BLaER1 (cell line): ENCODE data around the gene CEP126.
"Not testable (repeated sequence)": the region's sequence is repeated elsewhere in the genome, so short reads cannot be mapped to it uniquely, and the experiment has no call there.

Source experiments
- H3K27ac ChIP-seq: shearing (Covaris generic); formaldehyde crosslinking; 2 replicates; pipeline ENCODE4 v1.8.1; 2022
- H3K27me3 ChIP-seq: shearing (Covaris generic); formaldehyde crosslinking; 2 replicates; pipeline ENCODE4 v1.8.1; 2022
- H3K36me3 ChIP-seq: shearing (Covaris generic); formaldehyde crosslinking; 2 replicates; pipeline ENCODE4 v1.8.1; 2022
- H3K4me1 ChIP-seq: shearing (Covaris generic); formaldehyde crosslinking; 2 replicates; pipeline ENCODE4 v1.8.1; 2022
- H3K4me2 ChIP-seq: shearing (Covaris generic); formaldehyde crosslinking; 2 replicates; pipeline ENCODE4 v1.8.1; 2022
- H3K4me3 ChIP-seq: shearing (Covaris generic); formaldehyde crosslinking; 2 replicates; pipeline ENCODE4 v1.8.1; 2022
- H3K9ac ChIP-seq: shearing (Covaris generic); formaldehyde crosslinking; 2 replicates; pipeline ENCODE4 v1.8.1; 2022
- H3K9me3 ChIP-seq: shearing (Covaris generic); formaldehyde crosslinking; 2 replicates; pipeline ENCODE4 v1.8.1; 2022
- H4K20me1 ChIP-seq: shearing (Covaris generic); formaldehyde crosslinking; 2 replicates; pipeline ENCODE4 v1.8.1; 2022
- Cebpa-rat ChIP-seq: shearing (Covaris generic); IDR thresholded peaks from 2 replicates; pipeline ENCODE4 v1.8.1; 2022

The CEP126 gene

GRCh38 chr11:101960231-101960630 lies 45.4 kb downstream of the CEP126 start:
- H3K4me3 ChIP-seq: no peak overlapping the region
- no peak overlapping the region for H3K27ac ChIP-seq
- H4K20me1 ChIP-seq: no peaks in the 10 kb centered on the region
- H3K36me3 ChIP-seq: no peaks in the 10 kb centered on the region
- H3K27me3 ChIP-seq: no peaks in the 10 kb centered on the region
- H3K9ac ChIP-seq: no peak overlapping the region
- H3K4me1 ChIP-seq: no peaks in the 10 kb centered on the region
- no peak for TF ChIP-seq Cebpa-rat
- no peak overlapping the region for H3K4me2 ChIP-seq
- H3K9me3 ChIP-seq: no peaks in the 10 kb centered on the region

GRCh38 chr11:101964200-101964599 lies 49.4 kb downstream of the CEP126 start:
- not testable (repeated sequence) for H3K27ac ChIP-seq, H4K20me1 ChIP-seq, H3K27me3 ChIP-seq, H3K36me3 ChIP-seq, H3K4me2 ChIP-seq, H3K9me3 ChIP-seq, H3K9ac ChIP-seq, H3K4me1 ChIP-seq, H3K4me3 ChIP-seq

GRCh38 chr11:101974255-101974654 lies 59.4 kb downstream of the CEP126 start:
- Histone ChIP-seq H4K20me1 (no peaks in the 10 kb centered on the region), H3K4me2 (no peak overlapping the region), H3K9me3 (no peaks in the 10 kb centered on the region), H3K27ac (no peak overlapping the region), H3K9ac (no peak overlapping the region), H3K4me1 (no peaks in the 10 kb centered on the region), H3K4me3 (no peak overlapping the region), H3K36me3 (no peaks in the 10 kb centered on the region), H3K27me3 (no peaks in the 10 kb centered on the region)
- no peak for TF ChIP-seq Cebpa-rat

- Histone ChIP-seq H3K9me3 (no peaks in the 10 kb centered on the region), H3K4me3 (no peak overlapping the region), H3K4me1 (no peaks in the 10 kb centered on the region), H3K27ac (no peak overlapping the region), H3K9ac (no peak overlapping the region), H3K27me3 (no peaks in the 10 kb centered on the region), H3K4me2 (no peak overlapping the region), H3K36me3 (no peaks in the 10 kb centered on the region), H4K20me1 (no peaks in the 10 kb centered on the region)
- no peak for TF ChIP-seq Cebpa-rat
Observed at GRCh38 chr11:101974771-101975170, 60.0 kb downstream of the CEP126 start.

GRCh38 chr11:101975734-101976133 lies 60.9 kb downstream of the CEP126 start:
- H3K4me2 ChIP-seq: no peak overlapping the region
- H3K27me3 ChIP-seq: no peaks in the 10 kb centered on the region
- no peaks in the 10 kb centered on the region for H4K20me1 ChIP-seq
- TF ChIP-seq Cebpa-rat: no peak
- H3K4me3 ChIP-seq: no peak overlapping the region
- H3K36me3 ChIP-seq: no peaks in the 10 kb centered on the region
- H3K9ac ChIP-seq: no peak overlapping the region
- H3K9me3 ChIP-seq: no peaks in the 10 kb centered on the region
- no peaks in the 10 kb centered on the region for H3K4me1 ChIP-seq
- H3K27ac ChIP-seq: no peak overlapping the region

- TF ChIP-seq Cebpa-rat: no peak
- no peak overlapping the region for H3K27ac ChIP-seq
- no peak overlapping the region for H3K4me2 ChIP-seq
- H3K4me1 ChIP-seq: no peaks in the 10 kb centered on the region
- no peaks in the 10 kb centered on the region for H4K20me1 ChIP-seq
- H3K9me3 ChIP-seq: no peaks in the 10 kb centered on the region
- H3K36me3 ChIP-seq: no peaks in the 10 kb centered on the region
- H3K4me3 ChIP-seq: no peak overlapping the region
- no peaks in the 10 kb centered on the region for H3K27me3 ChIP-seq
- H3K9ac ChIP-seq: no peak overlapping the region
Observed at GRCh38 chr11:101987370-101987769, 72.6 kb downstream of the CEP126 start.

- no peaks in the 10 kb centered on the region for H4K20me1 ChIP-seq
- TF ChIP-seq Cebpa-rat: no peak
- H3K9me3 ChIP-seq: no peaks in the 10 kb centered on the region
Observed at GRCh38 chr11:101993172-101993571, 78.4 kb downstream of the CEP126 start.

GRCh38 chr11:101994052-101994469 lies 79.3 kb downstream of the CEP126 start:
- not testable (repeated sequence) for H3K27ac ChIP-seq, H3K36me3 ChIP-seq, H4K20me1 ChIP-seq, H3K4me3 ChIP-seq, H3K4me2 ChIP-seq, H3K9me3 ChIP-seq, H3K9ac ChIP-seq, H3K4me1 ChIP-seq, H3K27me3 ChIP-seq

More at GRCh38 chr11:101993172-101993571, 78.4 kb downstream of the CEP126 start:
- Histone ChIP-seq H3K27ac (no peak overlapping the region), H3K9ac (no peak overlapping the region), H3K27me3 (no peaks in the 10 kb centered on the region), H3K36me3 (no peaks in the 10 kb centered on the region), H3K4me3 (no peak overlapping the region), H3K4me1 (no peaks in the 10 kb centered on the region), H3K4me2 (no peak overlapping the region)

GRCh38 chr11:101996111-101996510 lies 81.3 kb downstream of the CEP126 start:
- Histone ChIP-seq H3K27me3 (no peaks in the 10 kb centered on the region), H3K9ac (no peak overlapping the region), H4K20me1 (no peaks in the 10 kb centered on the region), H3K27ac (no peak overlapping the region), H3K4me2 (no peak overlapping the region), H3K4me3 (no peak overlapping the region), H3K9me3 (no peaks in the 10 kb centered on the region), H3K36me3 (no peaks in the 10 kb centered on the region), H3K4me1 (no peaks in the 10 kb centered on the region)
- TF ChIP-seq Cebpa-rat: no peak

GRCh38 chr11:102001657-102002338 lies 87.0 kb downstream of the CEP126 start:
- no peak overlapping the region for H3K27ac ChIP-seq
- no peak overlapping the region for H3K9ac ChIP-seq
- no peak overlapping the region for H3K4me2 ChIP-seq
- no peaks in the 10 kb centered on the region for H3K36me3 ChIP-seq
- TF ChIP-seq Cebpa-rat: no peak
- no peak overlapping the region for H3K4me3 ChIP-seq
- no peaks in the 10 kb centered on the region for H3K9me3 ChIP-seq
- no peaks in the 10 kb centered on the region for H3K27me3 ChIP-seq
- no peaks in the 10 kb centered on the region for H3K4me1 ChIP-seq
- no peaks in the 10 kb centered on the region for H4K20me1 ChIP-seq

- no peak overlapping the region for H3K27ac ChIP-seq
- H3K9ac ChIP-seq: no peak overlapping the region
- no peaks in the 10 kb centered on the region for H3K4me1 ChIP-seq
- H3K4me2 ChIP-seq: no peak overlapping the region
- no peaks in the 10 kb centered on the region for H3K36me3 ChIP-seq
- no peak for TF ChIP-seq Cebpa-rat
- no peaks in the 10 kb centered on the region for H4K20me1 ChIP-seq
- H3K4me3 ChIP-seq: no peak overlapping the region
- H3K9me3 ChIP-seq: no peaks in the 10 kb centered on the region
- H3K27me3 ChIP-seq: no peaks in the 10 kb centered on the region
Observed at GRCh38 chr11:102004220-102004619, 89.4 kb downstream of the CEP126 start.
